Smooth muscle cell (in vitro differentiated cells): ENCODE measurements around the gene ZNF804B. TPM values are rescaled to one million over a fixed set of nuclear protein-coding genes. Genes with fewer than 3 reads are reported as not detected.

Experiments used
- DNase-seq: peaks from one replicate; lab custom pipeline; 2025; ENCODE audit not compliant: unreplicated experiment; lab: John Stamatoyannopoulos, UW
- H2AFZ ChIP-seq: fragments of 200-600 bp; sonication (generic); 2 replicates; pipeline ENCODE4 v1.6.0; 2016; ENCODE audit warnings: antibody characterized with exemption, low read depth, mild to moderate bottlenecking
- H3F3A ChIP-seq: fragments of 200-600 bp; sonication (generic); 2 replicates; pipeline ENCODE4 v1.6.0; 2017; ENCODE audit warnings: antibody characterized with exemption, low read depth
- H3K27ac ChIP-seq: fragments of 200-600 bp; sonication (generic); 2 replicates; pipeline ENCODE4 v1.5.1; 2016; ENCODE audit warnings: low read depth, mild to moderate bottlenecking
- H3K27me3 ChIP-seq: fragments of 200-600 bp; sonication (generic); 2 replicates; pipeline ENCODE4 v1.6.1; 2016; ENCODE audit warnings: low read depth, mild to moderate bottlenecking
- H3K36me3 ChIP-seq: fragments of 200-600 bp; sonication (generic); 2 replicates; pipeline ENCODE4 v1.5.1; 2016; ENCODE audit warnings: low read depth
- H3K4me1 ChIP-seq: fragments of 200-600 bp; sonication (generic); 2 replicates; pipeline ENCODE4 v1.5.1; 2016; ENCODE audit warnings: low read depth
- H3K4me2 ChIP-seq: fragments of 200-600 bp; sonication (generic); 2 replicates; pipeline ENCODE4 v1.6.0; 2016; ENCODE audit warnings: mild to moderate bottlenecking
- H3K4me3 ChIP-seq: fragments of 200-600 bp; sonication (generic); 2 replicates; pipeline ENCODE4 v1.5.1; 2016; ENCODE audit warnings: mild to moderate bottlenecking
- H3K79me2 ChIP-seq: fragments of 200-600 bp; sonication (generic); 2 replicates; pipeline ENCODE4 v1.6.0; 2016; ENCODE audit warnings: low read depth, mild to moderate bottlenecking
- H3K9ac ChIP-seq: fragments of 200-600 bp; sonication (generic); 2 replicates; pipeline ENCODE4 v1.6.0; 2016; ENCODE audit warnings: low read depth
- H3K9me3 ChIP-seq: fragments of 200-600 bp; sonication (generic); replicated peaks from 2 replicates; pipeline ENCODE4 v1.5.1; 2016; ENCODE audit warnings: low read depth
- H4K20me1 ChIP-seq: fragments of 200-600 bp; sonication (generic); 2 replicates; pipeline ENCODE4 v1.6.0; 2016; ENCODE audit warnings: low read depth
- WGBS: methylation state at CpG from one replicate; pipeline ENCODE4 v1.1.7; 2016; ENCODE audit warnings: low lambda C conversion rate; 5-methylcytosine and 5-hydroxymethylcytosine counted together
- polyA plus RNA-seq: library from polyadenylated mRNA; unstranded; fragments of >200 nt; fragmentation: Nextera tagmentation; extraction: Ambion mirVana; gene quantifications from 2 replicates; pipeline ENCODE4 v1.2.1, GENCODE V29; 2016
- total RNA-seq: library from RNA; depleted of rRNA; stranded (reverse); fragments of >200 nt; gene quantifications from 2 replicates; pipeline ENCODE4 v1.2.3, GENCODE V29; 2014
- TF ChIP-seq, protein P1 (sequence below): fragments of 200-600 bp; sonication (generic); IDR thresholded peaks from 2 replicates; pipeline ENCODE4 v1.5.1; 2017; ENCODE audit warnings: borderline replicate concordance, mild to moderate bottlenecking, antibody characterized with exemption; ENCODE audit not compliant: insufficient read depth, poor library complexity, severe bottlenecking

The ZNF804B gene
- total and polyA plus RNA-seq, 2 experiments from 2014 or later = not detected

DNA sequence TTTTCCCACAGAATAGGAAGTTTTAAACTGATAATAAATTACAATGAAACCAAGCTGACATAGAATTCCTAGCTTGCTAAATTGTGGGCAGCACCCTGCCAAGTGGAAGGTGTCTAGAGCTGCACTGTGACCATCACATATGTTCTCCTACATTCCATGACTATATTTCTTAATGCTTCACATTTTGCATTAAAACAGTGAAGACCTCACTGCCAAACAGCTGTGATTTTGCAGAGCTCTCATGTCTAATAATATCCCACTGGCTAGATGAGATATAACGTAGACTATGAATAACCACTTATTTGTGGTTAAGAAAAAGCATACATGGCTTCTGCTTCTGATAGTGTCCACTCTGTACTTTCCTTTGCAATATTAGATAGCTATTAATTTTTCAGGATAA lies 264.4 kb downstream of the ZNF804B start:
- no peaks in the 10 kb centered on the region for H3K9me3 ChIP-seq
- H4K20me1 ChIP-seq = no peaks in the 10 kb centered on the region
- H3K4me1 ChIP-seq = no peaks in the 10 kb centered on the region
- no peaks in the 10 kb centered on the region for H3K36me3 ChIP-seq
- no peak overlapping the region for H2AFZ ChIP-seq
- H3K4me3 ChIP-seq = no peak overlapping the region
- no peaks in the 10 kb centered on the region for H3F3A ChIP-seq
- no peak for DNase-seq
- no peak overlapping the region for H3K27ac ChIP-seq
- H3K79me2 ChIP-seq = no peaks in the 10 kb centered on the region
- H3K4me2 ChIP-seq = no peak overlapping the region
- WGBS = 41% methylated on average over 1 of the region's 1 CpG
- H3K27me3 ChIP-seq = no peaks in the 10 kb centered on the region
- H3K9ac ChIP-seq = no peak overlapping the region
- TF ChIP-seq, protein P1, sequence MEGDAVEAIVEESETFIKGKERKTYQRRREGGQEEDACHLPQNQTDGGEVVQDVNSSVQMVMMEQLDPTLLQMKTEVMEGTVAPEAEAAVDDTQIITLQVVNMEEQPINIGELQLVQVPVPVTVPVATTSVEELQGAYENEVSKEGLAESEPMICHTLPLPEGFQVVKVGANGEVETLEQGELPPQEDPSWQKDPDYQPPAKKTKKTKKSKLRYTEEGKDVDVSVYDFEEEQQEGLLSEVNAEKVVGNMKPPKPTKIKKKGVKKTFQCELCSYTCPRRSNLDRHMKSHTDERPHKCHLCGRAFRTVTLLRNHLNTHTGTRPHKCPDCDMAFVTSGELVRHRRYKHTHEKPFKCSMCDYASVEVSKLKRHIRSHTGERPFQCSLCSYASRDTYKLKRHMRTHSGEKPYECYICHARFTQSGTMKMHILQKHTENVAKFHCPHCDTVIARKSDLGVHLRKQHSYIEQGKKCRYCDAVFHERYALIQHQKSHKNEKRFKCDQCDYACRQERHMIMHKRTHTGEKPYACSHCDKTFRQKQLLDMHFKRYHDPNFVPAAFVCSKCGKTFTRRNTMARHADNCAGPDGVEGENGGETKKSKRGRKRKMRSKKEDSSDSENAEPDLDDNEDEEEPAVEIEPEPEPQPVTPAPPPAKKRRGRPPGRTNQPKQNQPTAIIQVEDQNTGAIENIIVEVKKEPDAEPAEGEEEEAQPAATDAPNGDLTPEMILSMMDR = no peak

DNA sequence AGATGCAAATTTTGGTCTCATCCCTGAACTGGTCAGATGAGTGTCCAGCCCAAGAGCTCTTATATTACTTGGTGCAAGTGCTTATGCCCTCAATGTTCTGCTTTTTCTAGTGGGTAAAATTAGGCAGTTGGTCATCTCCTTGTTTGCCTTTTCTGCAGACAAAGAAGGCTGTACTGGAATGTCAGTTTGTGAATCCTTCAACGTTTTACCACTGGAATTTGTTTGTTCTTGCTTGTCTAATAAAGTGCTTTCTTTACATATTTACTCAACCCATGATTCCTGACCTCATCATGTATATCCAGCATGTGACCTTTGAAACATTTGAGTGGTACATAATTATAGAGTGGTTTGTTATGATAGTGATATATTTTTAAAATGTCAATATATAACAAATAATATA lies 268.3 kb downstream of the ZNF804B start:
- H3K4me1 ChIP-seq = no peaks in the 10 kb centered on the region
- no peak overlapping the region for H3K4me2 ChIP-seq
- peak overlapping the region; percentile 39 for H2AFZ ChIP-seq
- 44% methylated on average over 1 of the region's 1 CpG for WGBS
- H3K9ac ChIP-seq = no peak overlapping the region
- H4K20me1 ChIP-seq = no peaks in the 10 kb centered on the region
- no peaks in the 10 kb centered on the region for H3K27me3 ChIP-seq
- TF ChIP-seq, protein P1 = no peak
- H3K27ac ChIP-seq = no peak overlapping the region
- no peak overlapping the region for H3K4me3 ChIP-seq
- H3K9me3 ChIP-seq = no peaks in the 10 kb centered on the region
- DNase-seq = no peak
- no peaks in the 10 kb centered on the region for H3F3A ChIP-seq
- H3K79me2 ChIP-seq = no peaks in the 10 kb centered on the region
- no peaks in the 10 kb centered on the region for H3K36me3 ChIP-seq

DNA sequence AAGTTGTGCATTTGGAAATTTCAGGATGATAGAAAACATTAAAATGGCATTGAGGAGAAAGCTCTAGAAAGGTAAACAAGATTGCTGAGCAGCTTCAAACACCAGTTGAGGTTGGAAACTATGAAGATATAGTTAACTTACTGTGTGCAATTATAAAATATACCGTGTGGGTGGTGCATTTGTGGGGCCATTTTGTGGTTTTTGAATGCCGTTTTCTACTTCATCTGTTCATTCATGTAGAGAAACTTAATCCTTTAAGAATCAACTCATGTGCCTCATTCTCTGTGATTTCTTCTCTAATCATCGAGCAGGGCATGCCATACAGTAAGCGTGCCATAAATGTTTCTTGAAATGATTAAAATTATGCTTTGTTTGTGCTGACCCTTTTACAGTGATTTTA lies 268.8 kb downstream of the ZNF804B start:
- no peaks in the 10 kb centered on the region for H3K79me2 ChIP-seq
- no peaks in the 10 kb centered on the region for H3K9me3 ChIP-seq
- DNase-seq = no peak
- no peak overlapping the region for H3K27ac ChIP-seq
- H3K4me1 ChIP-seq = no peaks in the 10 kb centered on the region
- WGBS = 64% methylated on average over 4 of the region's 4 CpGs
- no peaks in the 10 kb centered on the region for H4K20me1 ChIP-seq
- H2AFZ ChIP-seq = no peak overlapping the region
- no peaks in the 10 kb centered on the region for H3K36me3 ChIP-seq
- no peaks in the 10 kb centered on the region for H3F3A ChIP-seq
- no peak overlapping the region for H3K9ac ChIP-seq
- no peaks in the 10 kb centered on the region for H3K27me3 ChIP-seq
- TF ChIP-seq, protein P1 = no peak
- no peak overlapping the region for H3K4me3 ChIP-seq
- H3K4me2 ChIP-seq = no peak overlapping the region

DNA sequence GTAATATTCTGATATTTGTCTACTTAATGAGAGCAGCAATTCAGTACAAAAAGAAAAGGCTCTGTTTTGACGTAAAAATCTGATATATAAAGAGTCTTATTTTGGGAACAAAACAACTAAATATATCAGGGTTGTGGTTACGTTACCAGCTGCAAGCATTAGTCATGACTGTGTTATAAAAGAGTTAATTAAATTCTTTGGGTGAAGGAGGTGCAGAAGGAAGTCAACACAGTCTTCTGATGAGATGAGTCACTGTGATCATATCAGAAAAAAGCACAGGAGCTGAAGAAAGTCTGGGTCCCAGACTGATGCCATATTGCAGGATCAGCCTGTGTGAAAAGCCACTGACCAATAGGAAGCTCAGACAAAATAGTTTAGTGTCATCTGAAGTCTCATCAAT lies 270.4 kb downstream of the ZNF804B start:
- H4K20me1 ChIP-seq = no peaks in the 10 kb centered on the region
- no peaks in the 10 kb centered on the region for H3K79me2 ChIP-seq
- TF ChIP-seq, protein P1 = no peak
- no peaks in the 10 kb centered on the region for H3K36me3 ChIP-seq
- no peak overlapping the region for H2AFZ ChIP-seq
- H3K9me3 ChIP-seq = no peaks in the 10 kb centered on the region
- H3K4me2 ChIP-seq = peak overlapping the region; percentile 12
- no peak overlapping the region for H3K4me3 ChIP-seq
- DNase-seq = no peak
- no peaks in the 10 kb centered on the region for H3K4me1 ChIP-seq
- no peaks in the 10 kb centered on the region for H3K27me3 ChIP-seq
- H3F3A ChIP-seq = no peaks in the 10 kb centered on the region
- WGBS = 43% methylated on average over 2 of the region's 2 CpGs
- no peak overlapping the region for H3K9ac ChIP-seq
- no peak overlapping the region for H3K27ac ChIP-seq
